Keratinocyte (primary cell): ENCODE data around the gene LSM14A. TPM values are rescaled to one million over a fixed set of nuclear protein-coding genes. Genes with fewer than 3 reads are reported as not detected.
"Not testable (repeated sequence)": the region's sequence is repeated elsewhere in the genome, so short reads cannot be mapped to it uniquely, and the experiment has no call there.

Source experiments
- DNase-seq: peaks from one replicate; pipeline ENCODE4 v3.0.0-alpha.2; 2011; ENCODE audit warnings: low read depth, missing footprints, low spot score
- FAIRE-seq: peaks from 2 replicates; lab custom pipeline; 2011; peaks lifted over from hg19 to GRCh38; lab: Jason Lieb, UNC
- H2AFZ ChIP-seq: 2 replicates; pipeline ENCODE4 v1.6.0; 2012; ENCODE audit warnings: low read length, control low read depth, inconsistent platforms; ENCODE audit not compliant: control insufficient read depth
- H3K27ac ChIP-seq: 2 replicates; pipeline ENCODE4 v1.5.1; 2011; ENCODE audit warnings: low read length; ENCODE audit not compliant: control insufficient read depth, insufficient read depth
- H3K27me3 ChIP-seq: 3 replicates; pipeline ENCODE4 v1.6.0; 2011; ENCODE audit warnings: low read length; ENCODE audit not compliant: control insufficient read depth, insufficient read depth; ENCODE audit errors: extremely low read depth
- H3K36me3 ChIP-seq, 2 experiments: 2 replicates in 1 of 2; 3 replicates in 1 of 2; pipeline ENCODE4 v1.5.1; 2011; ENCODE audit warnings: low read length in 2 of 2, mild to moderate bottlenecking in 1 of 2; ENCODE audit not compliant: control insufficient read depth in 2 of 2, insufficient read depth in 2 of 2; ENCODE audit errors: extremely low read depth in 1 of 2
- H3K4me1 ChIP-seq: 3 replicates; pipeline ENCODE4 v1.5.1; 2011; ENCODE audit warnings: low read length; ENCODE audit not compliant: control insufficient read depth, insufficient read depth; ENCODE audit errors: extremely low read depth
- H3K4me2 ChIP-seq: 3 replicates; pipeline ENCODE4 v1.6.0; 2011; ENCODE audit warnings: low read depth, low read length; ENCODE audit not compliant: control insufficient read depth, insufficient read depth; ENCODE audit errors: extremely low read depth
- H3K4me3 ChIP-seq, 3 experiments: fragments of 200-600 bp in 1 of 3; sonication (generic) in 1 of 3; 2 replicates in 2 of 3; 3 replicates in 1 of 3; pipeline ENCODE4 v1.5.1; 2011 to 2016; ENCODE audit warnings: low read length in 3 of 3, mild to moderate bottlenecking in 3 of 3, control low read depth in 2 of 3, inconsistent platforms in 1 of 3, low read depth in 1 of 3, mixed read lengths in 1 of 3, mixed run types in 1 of 3, moderate library complexity in 1 of 3; ENCODE audit not compliant: control insufficient read depth in 2 of 3, insufficient read depth in 2 of 3; ENCODE audit errors: extremely low read depth in 1 of 3
- H3K79me2 ChIP-seq: 2 replicates; pipeline ENCODE4 v1.6.0; 2012; ENCODE audit warnings: low read length; ENCODE audit not compliant: control insufficient read depth, insufficient read depth
- H3K9ac ChIP-seq: 3 replicates; pipeline ENCODE4 v1.6.0; 2011; ENCODE audit warnings: low read length; ENCODE audit not compliant: control insufficient read depth, insufficient read depth; ENCODE audit errors: extremely low read depth
- H3K9me1 ChIP-seq: 3 replicates; pipeline ENCODE4 v1.6.0; 2011; ENCODE audit warnings: low read length; ENCODE audit not compliant: control insufficient read depth, insufficient read depth; ENCODE audit errors: extremely low read depth
- H3K9me3 ChIP-seq: 2 replicates; pipeline ENCODE4 v1.5.1; 2012; ENCODE audit warnings: low read depth, low read length; ENCODE audit not compliant: control insufficient read depth
- H4K20me1 ChIP-seq: 3 replicates; pipeline ENCODE4 v1.6.0; 2011; ENCODE audit warnings: low read length; ENCODE audit not compliant: control insufficient read depth, insufficient read depth; ENCODE audit errors: extremely low read depth
- CTCF ChIP-seq, 3 experiments: IDR thresholded peaks in 1 of 3; conservative IDR thresholded peaks in 1 of 3; optimal IDR thresholded peaks in 1 of 3; 2 replicates in 2 of 3; 3 replicates in 1 of 3; pipeline versions ENCODE3 to v1.5.1; 2011; ENCODE audit warnings: low read length in 3 of 3, mild to moderate bottlenecking in 3 of 3, moderate library complexity in 2 of 3, control low read depth in 1 of 3, inconsistent platforms in 1 of 3; ENCODE audit not compliant: insufficient read depth in 2 of 3; ENCODE audit errors: extremely low read depth in 1 of 3
- EZH2 ChIP-seq: IDR thresholded peaks from one replicate; pipeline ENCODE4 v1.6.1; 2012; ENCODE audit warnings: inconsistent platforms, mild to moderate bottlenecking, low read length, moderate library complexity
- dilution Hi-C: fragments of 300-500 bp; cut with MboI; formaldehyde crosslinking; loops from one replicate; pipeline ENCODE4 v1.7.0; 2020; ENCODE audit warnings: low sequenced_read_pairs; ENCODE audit not compliant: extremely low pct_ligation_motif_present
- polyA plus RNA-seq, 5 experiments: library from polyadenylated mRNA; depleted of rRNA in 3 of 5; stranded (reverse) in 3 of 5; stranded (forward) in 1 of 5; unstranded in 1 of 5; fragments of >200 nt; gene quantifications; 1 replicate in 1 of 5; 2 replicates in 3 of 5; 3 replicates in 1 of 5; pipeline versions ENCODE4 v1.2.1 to v1.2.3, GENCODE V29; 2011 to 2012; ENCODE audit warnings: missing spikeins in 2 of 5, low read depth in 1 of 5, low replicate concordance in 1 of 5

The LSM14A gene
- polyA plus RNA-seq, 1 donor (not counting 4 experiments of a cell fraction or from before 2014, with no cell fraction given), result 103 TPM

GRCh38 chr19:34201133-34201532, 28.8 kb downstream of the LSM14A start:
- Histone ChIP-seq H3K36me3 (peaks cover 10 to 23% of the 10 kb centered on the region in 2 experiments), H3K4me3 (no peak overlapping the region), H3K27ac (no peak overlapping the region), H3K9me1 (no peaks in the 10 kb centered on the region), H3K4me1 (no peaks in the 10 kb centered on the region), H2AFZ (no peak overlapping the region), H3K79me2 (peaks cover 11% of the 10 kb centered on the region), H3K9me3 (no peaks in the 10 kb centered on the region), H3K27me3 (no peaks in the 10 kb centered on the region), H3K9ac (no peak overlapping the region), H4K20me1 (no peaks in the 10 kb centered on the region), H3K4me2 (no peak overlapping the region)
- DNase-seq (no peak), FAIRE-seq (no peak)
- dilution Hi-C loops, result no loop called here
- TF ChIP-seq EZH2 (no peak), CTCF (optimal IDR thresholded peaks at IDR 0.05 in 1 of 3, IDR thresholded peaks at IDR 0.05 in 1 of 3, conservative IDR thresholded peaks at IDR 0.05 in 1 of 3; ENCODE audit: extremely low read depth in 1 of 3, insufficient read depth in 2 of 3, low read length in 3 of 3) (no peak)

GRCh38 chr19:34205324-34205723, 33.0 kb downstream of the LSM14A start:
- H3K4me3 ChIP-seq, H3K79me2 ChIP-seq, H4K20me1 ChIP-seq, H3K27me3 ChIP-seq, H3K4me1 ChIP-seq, H3K4me2 ChIP-seq, dilution Hi-C loops, H3K9ac ChIP-seq, H3K9me3 ChIP-seq, H3K27ac ChIP-seq, DNase-seq, FAIRE-seq, H2AFZ ChIP-seq, H3K9me1 ChIP-seq: not testable (repeated sequence)
- peaks cover 14 to 21% of the 10 kb centered on the region in 2 experiments for H3K36me3 ChIP-seq

GRCh38 chr19:34208291-34208884, 36.1 kb downstream of the LSM14A start:
- Histone ChIP-seq H4K20me1 (peaks cover 2% of the 10 kb centered on the region), H3K9me3 (no peaks in the 10 kb centered on the region), H3K9ac (no peak overlapping the region), H2AFZ (no peak overlapping the region), H3K4me3 (no peak overlapping the region), H3K4me2 (no peak overlapping the region), H3K27ac (no peak overlapping the region), H3K4me1 (no peaks in the 10 kb centered on the region), H3K36me3 (peaks cover 12 to 26% of the 10 kb centered on the region in 2 experiments), H3K27me3 (no peaks in the 10 kb centered on the region), H3K79me2 (no peaks in the 10 kb centered on the region), H3K9me1 (no peaks in the 10 kb centered on the region)
- peak; percentile 26 for FAIRE-seq
- no peak for DNase-seq
- dilution Hi-C loops, result no loop called here
- TF ChIP-seq EZH2 (no peak), CTCF (optimal IDR thresholded peaks at IDR 0.05 in 1 of 3, IDR thresholded peaks at IDR 0.05 in 1 of 3, conservative IDR thresholded peaks at IDR 0.05 in 1 of 3; ENCODE audit: extremely low read depth in 1 of 3, insufficient read depth in 2 of 3, low read length in 3 of 3) (no peak)
